Mesenchymal stem cell (in vitro differentiated cells and primary cell): ENCODE data around the gene PLXDC2.

ENCODE experiments used
- DNase-seq: peaks from one replicate; pipeline ENCODE4 v3.0.0-alpha.2; 2013
- H2AFZ ChIP-seq: one replicate; pipeline ENCODE4 v1.6.1; 2013; ENCODE audit warnings: low read depth, mild to moderate bottlenecking, control low read depth, inconsistent platforms, low read length, moderate library complexity
- H2AK5ac ChIP-seq: 2 replicates; pipeline ENCODE4 v1.6.1; 2013; ENCODE audit warnings: low read length, moderate library complexity, mild to moderate bottlenecking, inconsistent platforms; ENCODE audit not compliant: severe bottlenecking
- H2BK120ac ChIP-seq: one replicate; pipeline ENCODE4 v1.6.1; 2013; ENCODE audit warnings: low read depth, mild to moderate bottlenecking, inconsistent platforms, low read length, moderate library complexity
- H2BK12ac ChIP-seq, 2 experiments: one replicate each; pipeline ENCODE4 v1.6.1; 2013; ENCODE audit warnings: inconsistent platforms in 2 of 2, low read length in 2 of 2, mild to moderate bottlenecking in 2 of 2, moderate library complexity in 2 of 2, control low read depth in 1 of 2
- H2BK15ac ChIP-seq: one replicate; pipeline ENCODE4 v1.6.1; 2013; ENCODE audit warnings: mild to moderate bottlenecking, low read depth, inconsistent platforms; ENCODE audit not compliant: poor library complexity, severe bottlenecking
- H2BK5ac ChIP-seq: 2 replicates; pipeline ENCODE4 v1.6.1; 2013; ENCODE audit warnings: low read depth, mild to moderate bottlenecking, low read length, control low read depth, inconsistent platforms; ENCODE audit not compliant: poor library complexity, severe bottlenecking
- H3K14ac ChIP-seq, 2 experiments: one replicate each; pipeline ENCODE4 v1.6.1; 2013; ENCODE audit warnings: inconsistent platforms in 2 of 2, low read length in 2 of 2, control low read depth in 1 of 2, mild to moderate bottlenecking in 1 of 2, moderate library complexity in 1 of 2
- H3K18ac ChIP-seq, 2 experiments: one replicate each; pipeline ENCODE4 v1.6.1; 2013; ENCODE audit warnings: inconsistent platforms in 2 of 2, low read length in 2 of 2, control low read depth in 1 of 2, low read depth in 1 of 2, mild to moderate bottlenecking in 1 of 2
- H3K23ac ChIP-seq, 2 experiments: one replicate each; pipeline ENCODE4 v1.6.1; 2013; ENCODE audit warnings: inconsistent platforms in 2 of 2, low read length in 2 of 2, mild to moderate bottlenecking in 2 of 2, moderate library complexity in 2 of 2, control low read depth in 1 of 2
- H3K27ac ChIP-seq: 2 replicates; pipeline ENCODE4 v1.5.1; 2013; ENCODE audit warnings: mild to moderate bottlenecking, moderate library complexity, low read length, control low read depth, inconsistent platforms; ENCODE audit not compliant: poor library complexity, severe bottlenecking
- H3K27me3 ChIP-seq, 2 experiments: 2 replicates each; pipeline versions ENCODE4 v1.6.1 to v1.7.0; 2013; ENCODE audit warnings: low read length in 2 of 2, mild to moderate bottlenecking in 2 of 2, moderate library complexity in 2 of 2, control low read depth in 1 of 2, inconsistent platforms in 1 of 2; ENCODE audit not compliant: control insufficient read depth in 1 of 2, insufficient read depth in 1 of 2
- H3K36me3 ChIP-seq, 2 experiments: 2 replicates each; pipeline versions ENCODE4 v1.6.1 to v1.7.0; 2013; ENCODE audit warnings: low read length in 2 of 2, control low read depth in 1 of 2, inconsistent platforms in 1 of 2, low read depth in 1 of 2, mild to moderate bottlenecking in 1 of 2; ENCODE audit not compliant: insufficient read depth in 2 of 2, control insufficient read depth in 1 of 2
- H3K4ac ChIP-seq, 2 experiments: one replicate each; pipeline ENCODE4 v1.6.1; 2013; ENCODE audit warnings: inconsistent platforms in 2 of 2, low read length in 2 of 2, mild to moderate bottlenecking in 2 of 2, moderate library complexity in 2 of 2, control low read depth in 1 of 2, low read depth in 1 of 2
- H3K4me1 ChIP-seq: 2 replicates; pipeline ENCODE4 v1.6.1; 2013; ENCODE audit warnings: low read depth, low read length, control low read depth; ENCODE audit not compliant: control insufficient read depth, insufficient read depth
- H3K4me2 ChIP-seq: 2 replicates; pipeline ENCODE4 v1.6.1; 2013; ENCODE audit warnings: low read length, mild to moderate bottlenecking, inconsistent platforms; ENCODE audit not compliant: poor library complexity, severe bottlenecking
- H3K4me3 ChIP-seq, 2 experiments: 2 replicates each; pipeline versions ENCODE4 v1.5.1 to v1.7.0; 2013; ENCODE audit warnings: low read length in 2 of 2, mild to moderate bottlenecking in 2 of 2, control low read depth in 1 of 2, low read depth in 1 of 2; ENCODE audit not compliant: insufficient read depth in 1 of 2
- H3K79me1 ChIP-seq: replicated peaks from 2 replicates; pipeline ENCODE4 v1.6.1; 2013; ENCODE audit warnings: mild to moderate bottlenecking, control low read depth, low read length, inconsistent platforms; ENCODE audit not compliant: poor library complexity, severe bottlenecking
- H3K9ac ChIP-seq: 2 replicates; pipeline ENCODE4 v1.7.0; 2013; ENCODE audit warnings: mild to moderate bottlenecking, low read length, moderate library complexity
- H3K9me3 ChIP-seq: 2 replicates; pipeline ENCODE4 v1.7.0; 2013; ENCODE audit warnings: mild to moderate bottlenecking, low read length; ENCODE audit not compliant: control insufficient read depth
- H4K8ac ChIP-seq: one replicate; pipeline ENCODE4 v1.6.1; 2013; ENCODE audit warnings: inconsistent platforms, mild to moderate bottlenecking, low read length, moderate library complexity
- H4K91ac ChIP-seq: one replicate; pipeline ENCODE4 v1.6.1; 2013; ENCODE audit warnings: mild to moderate bottlenecking, low read length, inconsistent platforms
- WGBS: methylation state at CpG from one replicate; pipeline ENCODE4 v1.1.7; 2013; ENCODE audit warnings: mixed read lengths; 5-methylcytosine and 5-hydroxymethylcytosine counted together

The PLXDC2 gene

DNA sequence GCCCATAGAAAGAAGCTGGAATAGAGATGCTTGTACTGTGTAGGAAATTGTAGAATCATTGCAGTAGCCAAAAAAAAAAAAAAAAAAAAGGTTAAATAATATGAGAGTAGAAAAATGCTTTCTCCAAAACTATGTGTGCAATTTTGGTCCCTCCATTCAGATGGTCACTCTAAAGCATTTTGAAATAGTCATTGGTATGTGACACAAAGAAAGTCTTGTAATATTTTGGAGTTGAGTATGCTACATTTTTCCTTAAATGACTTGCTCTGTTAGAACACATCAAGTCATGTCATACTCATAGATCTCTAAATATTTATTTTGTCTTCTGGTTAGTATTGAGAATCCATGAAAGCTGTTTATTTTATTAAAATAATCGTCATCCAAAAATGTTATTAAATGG lies 424.4 kb downstream of the PLXDC2 start:
- H3K9ac ChIP-seq: no peak overlapping the region

DNA sequence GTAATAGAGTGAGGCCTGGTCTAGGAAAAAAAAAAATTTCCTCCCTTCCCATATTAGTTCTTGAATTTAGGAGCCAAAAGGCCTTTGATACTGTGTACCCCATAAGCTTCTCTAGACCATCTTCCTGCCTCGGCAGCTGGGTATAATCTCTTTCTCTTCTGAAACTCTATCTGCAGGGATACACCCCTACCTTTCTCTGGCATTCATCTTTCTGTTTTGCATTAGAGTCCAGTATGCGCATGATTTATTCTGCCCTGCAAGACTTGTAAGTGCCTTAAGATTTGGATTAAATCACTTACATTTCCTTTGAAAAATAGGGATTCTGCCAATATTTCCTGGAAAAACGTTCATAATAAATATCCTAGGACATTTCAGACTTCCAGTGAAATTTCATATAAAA lies 431.2 kb downstream of the PLXDC2 start:
- 90% methylated on average over 3 of the region's 3 CpGs for WGBS

More for the DNA sequence above, 424.4 kb downstream of the PLXDC2 start:
- no peak overlapping the region for H2BK5ac ChIP-seq
- no peak overlapping the region for H2AFZ ChIP-seq
- no peak overlapping the region for H3K23ac ChIP-seq
- no peak overlapping the region for H3K4me3 ChIP-seq
- no peaks in the 10 kb centered on the region for H3K27me3 ChIP-seq
- H3K4me1 ChIP-seq: no peaks in the 10 kb centered on the region
- no peak for DNase-seq
- no peak overlapping the region for H2BK120ac ChIP-seq
- H2AK5ac ChIP-seq: no peak overlapping the region
- no peak overlapping the region for H3K4ac ChIP-seq
- no peaks in the 10 kb centered on the region for H3K9me3 ChIP-seq
- H3K79me1 ChIP-seq: no peaks in the 10 kb centered on the region
- no peak overlapping the region for H4K91ac ChIP-seq
- H3K18ac ChIP-seq: no peak overlapping the region
- H3K27ac ChIP-seq: no peak overlapping the region
- no peak overlapping the region for H3K14ac ChIP-seq
- no peak overlapping the region for H4K8ac ChIP-seq
- no CpG with 5 or more reads among the region's 1 CpG for WGBS
- no peak overlapping the region for H2BK15ac ChIP-seq
- no peaks in the 10 kb centered on the region for H3K36me3 ChIP-seq
- H2BK12ac ChIP-seq: no peak overlapping the region
- H3K4me2 ChIP-seq: no peak overlapping the region

DNA sequence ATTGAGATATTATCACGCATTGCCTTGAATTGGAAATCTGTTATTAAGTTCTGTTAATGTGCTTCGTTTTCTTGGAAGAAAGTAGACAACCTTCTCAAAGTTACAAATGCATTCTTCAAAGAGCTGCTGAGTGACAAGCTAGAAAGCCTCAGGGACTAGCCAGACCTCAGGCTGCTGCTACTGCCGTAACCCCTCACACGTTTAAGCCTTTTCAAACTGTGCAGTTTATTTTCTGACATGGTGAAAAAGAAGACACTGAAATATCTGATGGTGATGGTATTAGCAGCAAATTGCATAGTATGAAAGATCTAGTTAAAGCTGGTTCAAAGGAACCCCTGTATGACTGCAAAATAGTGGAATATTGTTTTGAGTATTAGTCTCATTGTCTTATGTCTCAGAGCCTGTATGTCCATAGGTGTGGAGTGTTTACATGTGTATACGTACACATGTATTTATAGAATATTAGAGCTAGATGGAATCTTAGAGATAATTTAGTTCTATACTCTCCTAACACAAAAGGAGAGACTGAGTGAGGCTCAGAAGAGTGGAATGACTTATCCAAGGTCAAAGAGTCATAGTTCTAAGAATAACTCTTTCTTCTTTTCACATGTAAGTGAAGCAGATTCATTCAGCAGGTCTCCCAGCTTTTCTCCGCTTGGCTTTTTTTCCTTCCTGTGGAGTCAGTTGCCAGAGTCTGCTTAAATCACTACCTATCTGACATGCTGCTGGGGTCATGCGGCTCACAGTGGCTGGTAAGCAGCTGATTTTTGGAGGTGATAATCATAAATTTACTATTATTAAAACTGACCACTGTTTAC lies 431.9 kb downstream of the PLXDC2 start:
- Histone ChIP-seq H3K23ac (no peak overlapping the region), H4K8ac (no peak overlapping the region)
- 81% methylated on average over 5 of the region's 7 CpGs for WGBS

More for the DNA sequence above, 431.2 kb downstream of the PLXDC2 start:
- no peak overlapping the region for H3K14ac ChIP-seq
- H2BK120ac ChIP-seq: no peak overlapping the region
- H3K9me3 ChIP-seq: no peaks in the 10 kb centered on the region
- H2AFZ ChIP-seq: no peak overlapping the region
- H3K4me3 ChIP-seq: no peak overlapping the region
- no peak overlapping the region for H2BK15ac ChIP-seq
- H3K27me3 ChIP-seq: no peaks in the 10 kb centered on the region
- no peak overlapping the region for H3K27ac ChIP-seq
- no peaks in the 10 kb centered on the region for H3K79me1 ChIP-seq
- H2BK5ac ChIP-seq: no peak overlapping the region
- no peak overlapping the region for H3K18ac ChIP-seq
- no peak overlapping the region for H4K91ac ChIP-seq
- no peak overlapping the region for H2BK12ac ChIP-seq
- no peak overlapping the region for H3K4ac ChIP-seq
- no peak overlapping the region for H3K23ac ChIP-seq
- no peaks in the 10 kb centered on the region for H3K36me3 ChIP-seq
- no peaks in the 10 kb centered on the region for H3K4me1 ChIP-seq
- no peak overlapping the region for H4K8ac ChIP-seq
- H3K9ac ChIP-seq: no peak overlapping the region
- no peak overlapping the region for H2AK5ac ChIP-seq
- no peak overlapping the region for H3K4me2 ChIP-seq
- DNase-seq: no peak

DNA sequence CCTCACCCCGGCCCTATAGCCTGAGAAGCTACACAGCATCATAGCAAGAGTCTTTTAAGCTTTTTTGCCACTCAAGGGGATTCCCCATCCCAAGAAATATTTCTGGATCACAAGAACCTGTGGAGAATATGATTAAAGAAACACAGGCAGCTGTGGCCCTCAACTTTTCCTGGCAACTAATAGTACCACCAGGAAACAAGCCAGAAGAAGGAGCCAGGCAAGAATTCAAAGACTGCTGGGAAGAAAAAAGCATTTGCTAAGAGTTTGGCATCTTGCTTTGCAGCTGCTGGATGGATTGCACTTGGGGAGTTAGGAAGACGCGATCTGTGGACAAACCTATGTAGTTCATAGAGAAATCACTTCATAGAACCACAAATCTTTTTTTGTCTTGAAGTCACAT lies 437.8 kb downstream of the PLXDC2 start:
- Histone ChIP-seq H3K23ac (no peak overlapping the region), H3K9ac (no peak overlapping the region), H3K27ac (no peak overlapping the region), H3K27me3 (no peaks in the 10 kb centered on the region), H3K14ac (no peak overlapping the region), H3K4me1 (no peaks in the 10 kb centered on the region), H3K4me3 (no peak overlapping the region), H3K9me3 (no peaks in the 10 kb centered on the region), H2BK5ac (no peak overlapping the region), H2BK120ac (no peak overlapping the region), H2AFZ (no peak overlapping the region), H3K36me3 (no peaks in the 10 kb centered on the region), H3K4me2 (no peak overlapping the region), H3K79me1 (no peaks in the 10 kb centered on the region), H4K91ac (no peak overlapping the region), H3K4ac (no peak overlapping the region), H2AK5ac (no peak overlapping the region), H4K8ac (no peak overlapping the region), H3K18ac (no peak overlapping the region), H2BK15ac (no peak overlapping the region), H2BK12ac (no peak overlapping the region)
- WGBS: 100% methylated on average over 1 of the region's 3 CpGs
- no peak for DNase-seq

More for the DNA sequence above, 431.9 kb downstream of the PLXDC2 start:
- H3K36me3 ChIP-seq: no peaks in the 10 kb centered on the region
- no peak overlapping the region for H2BK5ac ChIP-seq
- H2BK120ac ChIP-seq: no peak overlapping the region
- H4K91ac ChIP-seq: no peak overlapping the region
- H3K79me1 ChIP-seq: no peaks in the 10 kb centered on the region
- no peak overlapping the region for H3K18ac ChIP-seq
- H3K9me3 ChIP-seq: no peaks in the 10 kb centered on the region
- H2AK5ac ChIP-seq: no peak overlapping the region
- H2BK15ac ChIP-seq: no peak overlapping the region
- H3K4me1 ChIP-seq: no peaks in the 10 kb centered on the region
- H3K9ac ChIP-seq: no peak overlapping the region
- H3K4me3 ChIP-seq: no peak overlapping the region
- DNase-seq: no peak
- no peaks in the 10 kb centered on the region for H3K27me3 ChIP-seq
- H3K4ac ChIP-seq: no peak overlapping the region
- no peak overlapping the region for H2AFZ ChIP-seq
- H3K4me2 ChIP-seq: no peak overlapping the region
- no peak overlapping the region for H3K27ac ChIP-seq
- H3K14ac ChIP-seq: no peak overlapping the region
- H2BK12ac ChIP-seq: no peak overlapping the region
